DMS153 treated with DMSO at 0.1 percent for 48 hours (cell line): ENCODE measurements around the gene ATP2C1.

Source experiments
- DNase-seq: peaks from one replicate; lab custom pipeline; 2025; ENCODE audit not compliant: unreplicated experiment; lab: John Stamatoyannopoulos, UW

Gene ATP2C1

DNA sequence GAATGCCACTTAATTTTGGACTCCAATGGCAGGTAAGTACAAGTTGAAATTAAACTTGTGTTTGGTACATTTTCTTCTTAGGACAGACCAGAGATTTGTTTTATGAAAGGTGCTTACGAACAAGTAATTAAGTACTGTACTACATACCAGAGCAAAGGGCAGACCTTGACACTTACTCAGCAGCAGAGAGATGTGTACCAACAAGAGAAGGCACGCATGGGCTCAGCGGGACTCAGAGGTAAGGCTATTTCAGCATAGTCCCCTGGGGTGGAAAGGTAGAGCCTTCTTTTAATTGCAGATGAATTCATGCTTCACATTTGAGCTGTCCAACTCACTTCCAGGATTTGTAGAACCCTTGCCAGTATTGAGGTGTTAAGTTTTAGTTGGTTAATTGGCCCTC, 81.4 kb downstream of the ATP2C1 start:
- DNase-seq = no peak

DNA sequence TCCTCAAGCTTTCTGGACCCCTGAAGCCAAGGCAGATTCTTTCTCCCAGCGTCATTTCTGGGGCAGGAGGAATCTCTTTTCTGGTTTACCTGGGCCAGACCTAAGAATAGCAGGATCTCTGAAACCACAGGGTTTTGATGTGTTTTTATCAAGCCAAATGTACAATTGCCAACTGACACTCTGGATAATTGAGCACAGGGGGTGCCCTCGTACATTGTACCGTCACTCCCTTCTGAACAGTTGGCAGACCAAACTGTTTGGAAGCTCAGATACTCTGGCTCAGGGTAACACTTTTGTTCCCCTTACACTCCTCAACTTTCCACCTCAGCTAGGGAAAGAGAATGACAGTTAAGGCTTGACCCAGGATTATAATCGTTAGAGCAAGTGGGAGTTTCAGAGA, 82.8 kb downstream of the ATP2C1 start:
- no peak for DNase-seq

DNA sequence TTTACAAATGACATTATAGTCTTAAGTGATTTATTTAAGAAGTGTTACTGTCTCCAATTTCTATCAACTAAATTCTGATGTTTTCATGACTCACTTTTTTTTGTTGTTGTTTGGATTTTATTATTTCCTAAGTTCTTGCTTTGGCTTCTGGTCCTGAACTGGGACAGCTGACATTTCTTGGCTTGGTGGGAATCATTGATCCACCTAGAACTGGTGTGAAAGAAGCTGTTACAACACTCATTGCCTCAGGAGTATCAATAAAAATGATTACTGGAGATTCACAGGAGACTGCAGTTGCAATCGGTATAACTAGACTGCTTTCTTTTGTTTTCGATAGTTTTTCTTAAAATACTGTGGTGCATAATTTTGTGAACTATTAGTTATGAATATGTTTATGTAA, 85.2 kb downstream of the ATP2C1 start:
- DNase-seq = no peak

- DNase-seq = no peak
Observed at GRCh38 chr3:130981469-130981868, 87.6 kb downstream of the ATP2C1 start.

DNA sequence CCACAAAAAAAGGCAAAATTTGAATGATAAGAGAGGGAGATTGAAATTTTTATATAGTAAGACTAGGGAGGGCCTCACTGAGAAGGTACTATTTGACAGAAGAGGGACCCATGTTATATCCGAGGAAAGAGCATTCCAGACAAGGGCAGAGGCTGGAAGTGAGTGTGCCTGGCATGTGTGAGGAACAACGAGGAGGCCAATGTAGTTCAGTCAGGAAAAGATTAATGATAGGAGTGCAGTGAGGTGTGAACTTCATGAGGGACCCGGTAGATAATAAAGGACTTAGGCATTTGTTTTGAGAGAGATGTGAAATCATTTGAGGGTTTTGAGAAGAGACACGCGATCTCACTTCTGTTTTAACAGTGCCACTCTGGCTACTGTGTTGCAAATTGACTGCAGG, 96.4 kb downstream of the ATP2C1 start:
- DNase-seq = no peak

DNA sequence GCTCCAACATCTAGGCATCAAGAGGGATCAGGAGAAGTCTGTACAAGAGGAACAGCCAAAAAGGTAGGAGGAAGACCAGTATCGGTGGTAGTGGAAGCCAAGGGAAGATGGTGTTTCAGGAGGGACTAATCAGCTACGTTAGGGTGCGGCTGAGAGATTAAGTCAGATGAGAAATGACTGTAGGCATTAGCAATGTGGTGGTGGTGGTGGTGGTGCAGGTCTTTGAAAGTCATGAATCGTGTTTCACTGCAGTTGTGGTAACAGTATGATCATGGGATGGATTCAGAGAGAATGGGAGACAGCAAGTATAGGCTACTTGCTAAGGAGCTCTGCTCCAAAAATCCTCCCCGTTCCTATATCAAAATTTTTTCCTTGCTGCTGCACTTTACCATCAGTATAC, 97.2 kb downstream of the ATP2C1 start:
- no peak for DNase-seq

GRCh38 chr3:130992344-130992743, 98.5 kb downstream of the ATP2C1 start:
- DNase-seq = peak; percentile 14

DNA sequence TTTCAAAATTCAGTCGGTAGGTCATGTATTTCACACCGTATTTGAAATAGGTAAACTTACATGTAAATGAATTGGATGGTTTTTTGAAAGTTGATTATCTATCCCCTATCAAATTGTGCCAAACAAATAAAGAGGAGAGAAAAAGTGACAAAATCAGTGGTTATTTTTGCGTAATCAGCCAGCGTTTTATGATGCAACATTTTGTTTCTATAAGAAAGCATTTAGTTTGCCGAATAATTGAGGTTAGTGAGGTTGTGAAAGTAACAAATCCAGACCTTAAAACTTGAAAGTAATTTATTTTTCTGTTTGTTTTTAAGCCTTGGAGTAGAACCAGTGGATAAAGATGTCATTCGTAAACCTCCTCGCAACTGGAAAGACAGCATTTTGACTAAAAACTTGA, 103.4 kb downstream of the ATP2C1 start:
- no peak for DNase-seq

DNA sequence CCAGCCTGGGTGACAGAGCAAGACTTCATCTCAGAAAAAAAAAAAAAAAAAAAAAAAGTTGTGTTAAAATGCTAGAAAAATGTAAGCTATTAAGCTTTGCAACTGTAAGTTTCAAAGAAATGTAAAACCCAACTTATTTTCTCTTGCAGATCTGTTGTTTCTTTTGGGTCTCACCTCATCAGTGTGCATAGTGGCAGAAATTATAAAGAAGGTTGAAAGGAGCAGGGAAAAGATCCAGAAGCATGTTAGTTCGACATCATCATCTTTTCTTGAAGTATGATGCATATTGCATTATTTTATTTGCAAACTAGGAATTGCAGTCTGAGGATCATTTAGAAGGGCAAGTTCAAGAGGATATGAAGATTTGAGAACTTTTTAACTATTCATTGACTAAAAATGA, 107.2 kb downstream of the ATP2C1 start:
- no peak for DNase-seq

- no peak for DNase-seq
Observed at GRCh38 chr3:131004603-131005002, 110.7 kb downstream of the ATP2C1 start.

- DNase-seq = no peak
Observed at GRCh38 chr3:131007256-131007655, 113.4 kb downstream of the ATP2C1 start.

DNA sequence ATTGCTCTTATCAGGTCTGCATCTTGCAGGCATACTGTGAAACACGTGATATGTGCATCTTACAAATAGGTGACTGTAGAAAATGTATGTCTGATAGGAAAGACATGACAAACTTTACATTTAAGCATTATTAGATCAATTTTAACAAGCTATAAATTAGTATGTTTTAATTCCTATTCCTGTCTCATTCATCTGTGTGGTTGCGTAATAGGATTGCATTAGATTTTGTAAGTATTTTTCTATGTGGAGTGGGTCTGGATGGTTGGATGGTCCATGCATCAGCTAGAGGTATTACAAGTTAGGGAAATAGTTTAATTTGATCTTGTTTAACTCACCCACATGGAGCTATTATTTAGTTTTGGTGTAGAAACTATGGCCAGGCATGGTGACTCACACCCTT, 113.9 kb downstream of the ATP2C1 start:
- DNase-seq = no peak

DNA sequence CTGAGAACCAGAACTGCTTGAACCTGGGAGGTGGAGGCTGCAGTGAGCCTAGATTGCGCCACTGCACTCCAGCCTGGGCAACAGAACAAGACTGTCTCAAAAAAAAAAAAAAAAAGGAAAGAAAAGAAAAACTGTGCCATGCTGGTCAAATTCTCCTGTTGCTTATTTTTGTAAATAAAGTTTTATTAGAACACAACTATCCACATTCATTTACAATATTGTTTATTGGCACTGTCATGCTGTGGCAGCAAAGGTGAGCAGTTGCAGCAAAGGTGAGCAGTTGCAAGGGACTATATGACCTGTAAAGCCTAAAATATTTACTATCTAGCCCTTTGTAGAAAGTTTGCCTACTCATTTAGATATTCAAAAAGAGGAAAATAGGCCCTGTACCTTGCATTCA, 114.4 kb downstream of the ATP2C1 start:
- no peak for DNase-seq

DNA sequence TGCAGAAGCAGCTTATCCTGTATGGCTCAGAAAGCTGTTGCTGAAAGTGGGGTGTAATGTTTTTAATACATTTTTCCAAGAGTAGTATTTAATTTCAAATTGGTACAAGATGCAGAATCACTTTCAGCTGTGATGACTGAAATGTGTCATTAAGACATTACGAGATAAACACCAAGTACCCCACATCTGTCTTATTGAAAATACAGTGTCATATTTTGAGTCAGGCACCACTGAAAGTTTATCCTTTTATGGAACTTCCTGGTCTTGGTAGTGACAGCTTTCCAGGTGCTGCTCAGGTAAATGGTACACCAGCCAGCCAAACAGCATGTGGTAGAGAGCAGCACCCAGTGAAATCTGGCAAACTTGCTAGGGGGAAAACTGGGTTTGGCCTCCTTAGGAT, 115.8 kb downstream of the ATP2C1 start:
- DNase-seq = no peak

- no peak for DNase-seq
Observed at GRCh38 chr3:131018970-131019369, 125.1 kb downstream of the ATP2C1 start.

DNA sequence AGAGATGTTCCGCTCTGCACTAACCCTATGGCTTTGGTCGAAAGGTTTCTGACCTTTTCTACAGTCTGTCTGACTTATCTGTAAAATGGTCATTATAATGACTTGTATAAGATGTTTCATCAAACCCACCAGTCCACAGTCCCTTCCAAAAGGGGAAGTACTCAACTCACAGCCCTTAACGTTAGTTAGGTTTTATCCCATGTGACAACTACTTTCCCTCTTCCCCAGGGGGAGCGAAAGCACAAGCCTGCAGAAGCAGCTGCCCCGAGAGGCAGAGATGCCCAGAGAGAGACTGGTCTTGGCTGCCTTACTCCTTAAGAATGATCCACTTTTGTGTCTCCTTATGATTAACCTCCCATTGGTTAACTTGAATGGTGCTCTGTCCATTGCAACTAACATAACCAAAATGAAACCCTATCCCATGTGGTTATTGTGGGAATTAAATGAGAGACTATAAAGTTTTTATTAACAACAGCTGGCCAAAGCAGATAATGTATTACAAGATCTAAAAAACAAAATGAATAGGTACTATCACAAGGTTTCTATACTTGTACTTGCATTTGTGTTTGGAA, 126.3 kb downstream of the ATP2C1 start:
- no peak for DNase-seq

DNA sequence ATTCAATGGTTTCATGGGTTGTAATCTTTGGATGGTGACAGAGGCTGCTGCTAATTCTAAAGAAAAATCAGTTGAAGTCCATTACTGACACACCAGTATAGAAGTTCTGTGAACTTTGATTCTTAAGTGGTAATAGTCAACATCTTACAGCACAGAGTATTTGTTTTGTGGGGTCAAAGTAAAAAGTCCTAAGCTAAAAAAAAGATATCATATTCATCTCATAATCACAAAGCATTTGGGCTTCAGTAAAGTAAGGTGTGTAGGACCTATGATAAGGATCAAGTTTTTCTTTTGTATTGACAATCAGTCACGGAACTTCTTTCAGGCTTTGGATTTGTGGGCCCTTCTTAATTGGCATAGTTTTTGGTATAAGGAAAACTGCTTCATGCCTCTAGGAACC, 131.7 kb downstream of the ATP2C1 start:
- DNase-seq = no peak

- DNase-seq = peak; percentile 72
Observed at GRCh38 chr3:131026321-131027151, 132.7 kb downstream of the ATP2C1 start, which contains the start of the genes ASTE1 and NEK11. Gene ASTE1 (minus strand): TSS chr3:131026825. CDS start chr3:131025306, 1,519 bp downstream. Gene NEK11 (plus strand): TSS chr3:131026877. CDS start chr3:131029709, 2,832 bp downstream.

DNA sequence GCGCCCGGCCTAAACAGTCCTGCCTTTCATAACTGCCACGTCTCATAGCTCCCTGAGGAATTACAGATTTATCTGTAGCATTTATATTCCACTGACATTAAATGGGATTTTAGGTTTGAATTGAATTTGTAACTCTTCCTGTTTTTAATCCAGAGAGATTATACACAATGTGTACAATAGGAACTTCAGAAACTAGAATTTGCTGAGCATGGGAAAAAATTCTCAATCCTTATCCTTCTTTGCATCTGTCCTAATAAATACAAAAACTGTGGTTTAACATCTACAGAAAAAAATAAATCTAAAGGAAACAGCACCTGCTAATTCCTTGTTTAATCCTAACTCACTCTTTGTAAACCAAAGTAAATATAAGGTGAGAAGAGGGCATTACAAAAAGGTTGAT, 135.0 kb downstream of the ATP2C1 start:
- no peak for DNase-seq

DNA sequence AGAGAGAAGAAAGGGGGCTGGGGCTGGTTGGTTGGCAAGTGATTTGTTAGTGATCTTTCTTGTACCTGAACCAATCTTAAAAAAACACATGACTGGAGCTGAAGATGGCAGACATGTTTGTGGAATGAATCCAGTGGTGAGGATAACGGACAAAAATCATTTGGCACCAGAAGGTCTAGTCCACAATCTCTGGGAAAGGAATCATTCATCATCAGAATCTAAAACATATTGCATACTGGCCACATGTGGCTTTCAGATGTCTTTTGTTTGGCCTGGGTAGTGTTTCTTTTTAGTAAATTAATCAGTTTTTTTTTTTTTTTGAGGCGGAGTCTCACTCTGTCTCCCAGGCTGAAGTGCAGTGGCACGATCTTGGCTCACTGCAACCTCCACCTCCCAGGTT, 137.8 kb downstream of the ATP2C1 start:
- DNase-seq = no peak

- DNase-seq = peak; percentile 57
Observed at GRCh38 chr3:131033480-131034080, 139.7 kb downstream of the ATP2C1 start.

DNA sequence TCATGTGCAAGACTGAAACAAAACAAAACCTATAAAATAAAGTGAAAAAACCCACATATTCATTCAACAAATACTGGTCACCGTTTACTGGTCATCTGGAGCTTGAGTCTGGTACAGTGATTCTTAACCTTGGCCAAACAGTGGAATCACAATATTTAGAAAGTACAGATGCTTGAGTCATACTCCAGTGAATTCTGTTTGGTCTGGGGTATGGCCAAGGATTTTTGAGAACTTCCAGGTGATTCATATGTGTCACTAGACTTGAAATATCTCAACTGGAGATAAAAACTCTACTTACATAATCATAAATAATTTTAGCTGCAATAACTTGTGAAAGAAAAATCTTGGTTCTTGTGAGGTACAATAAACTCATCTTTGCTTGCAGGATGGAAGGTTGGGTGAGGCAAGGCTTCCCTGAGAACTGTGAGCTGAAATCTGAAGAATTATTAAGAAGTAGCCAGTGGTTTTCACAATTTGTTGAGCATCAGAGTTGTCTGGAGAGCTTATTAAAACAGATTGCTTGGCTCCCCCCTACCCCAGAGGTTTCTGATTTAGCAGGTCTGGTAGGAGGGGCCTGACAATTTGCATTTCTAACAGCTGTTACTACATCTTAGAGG, 142.4 kb downstream of the ATP2C1 start:
- no peak for DNase-seq
